ENCODE results near the gene SPSB4. TPM values are rescaled to one million over a fixed set of nuclear protein-coding genes. Genes with fewer than 3 reads are reported as not detected.
A peak's percentile ranks its signal among the peaks of the same experiment; 100 is the strongest.

SPSB4 gene
- total RNA-seq, 2 donors from 2014 or later, result 7.5 to 8.2 TPM

- peaks cover 63% of the 10 kb centered on the region for H3K4me1 Mint-ChIP-seq
- no peak for TF ChIP-seq CTCF (conservative IDR thresholded peaks at IDR 0.05)
- H3K4me3 Mint-ChIP-seq, result peak overlapping the region; percentile 16
- Histone ChIP-seq H3K36me3 (ENCODE audit: control insufficient read depth, insufficient read depth, low read length) (no peaks in the 10 kb centered on the region), H3K27me3 (ENCODE audit: control insufficient read depth, insufficient read depth, low read length, poor library complexity, severe bottlenecking) (no peaks in the 10 kb centered on the region), H3K4me1 (ENCODE audit: control insufficient read depth, insufficient read depth, low read length) (peaks cover 26% of the 10 kb centered on the region), H3K27ac (ENCODE audit: low read depth, low read length) (peak overlapping the region; percentile 83), H3K4me3 (ENCODE audit: low read length) (no peak overlapping the region), H3K9ac (ENCODE audit: extremely low read depth, low read length, poor library complexity, severe bottlenecking) (no peak overlapping the region), H3K9me3 (ENCODE audit: control insufficient read depth, low read length) (no peaks in the 10 kb centered on the region)
- peak; percentile 78 for DNase-seq
- 54 to 59% methylated on average over 22 to 23 of the region's 23 CpGs for WGBS, 2 experiments (ENCODE audit: insufficient coverage in 1 of 2, insufficient read length in 1 of 2)
- peaks cover 7% of the 10 kb centered on the region for H3K27me3 Mint-ChIP-seq (ENCODE audit: insufficient read depth)
- no peaks in the 10 kb centered on the region for H3K36me3 Mint-ChIP-seq (ENCODE audit: low read depth)
- H3K9me3 Mint-ChIP-seq, result no peaks in the 10 kb centered on the region
- H3K27ac Mint-ChIP-seq, result peak overlapping the region; percentile 19
Measured at GRCh38 chr3:141076797-141077571, 25.8 kb downstream of the SPSB4 start.

- no peak overlapping the region for H3K9ac ChIP-seq (ENCODE audit: extremely low read depth, low read length, poor library complexity, severe bottlenecking)
- H3K27ac ChIP-seq (ENCODE audit: low read depth, low read length), result peak overlapping the region; percentile 83
- Mint-ChIP-seq H3K27me3 (ENCODE audit: insufficient read depth) (peaks cover 2% of the 10 kb centered on the region), H3K4me3 (no peak overlapping the region), H3K27ac (peak overlapping the region; percentile 19), H3K4me1 (peaks cover 61% of the 10 kb centered on the region), H3K9me3 (no peaks in the 10 kb centered on the region), H3K36me3 (ENCODE audit: low read depth) (no peaks in the 10 kb centered on the region)
- WGBS, 2 experiments (ENCODE audit: insufficient coverage in 1 of 2, insufficient read length in 1 of 2), result 88 to 94% methylated on average over 6 of the region's 6 CpGs
- H3K4me3 ChIP-seq (ENCODE audit: low read length), result no peak overlapping the region
- no peaks in the 10 kb centered on the region for H3K27me3 ChIP-seq (ENCODE audit: control insufficient read depth, insufficient read depth, low read length, poor library complexity, severe bottlenecking)
- no peaks in the 10 kb centered on the region for H3K9me3 ChIP-seq (ENCODE audit: control insufficient read depth, low read length)
- no peak for TF ChIP-seq CTCF (conservative IDR thresholded peaks at IDR 0.05)
- H3K36me3 ChIP-seq (ENCODE audit: control insufficient read depth, insufficient read depth, low read length), result no peaks in the 10 kb centered on the region
- DNase-seq, result no peak
- peaks cover 30% of the 10 kb centered on the region for H3K4me1 ChIP-seq (ENCODE audit: control insufficient read depth, insufficient read depth, low read length)
Measured at GRCh38 chr3:141077631-141078030, 26.5 kb downstream of the SPSB4 start.

- Histone ChIP-seq H3K27ac (ENCODE audit: low read depth, low read length) (no peak overlapping the region), H3K27me3 (ENCODE audit: control insufficient read depth, insufficient read depth, low read length, poor library complexity, severe bottlenecking) (no peaks in the 10 kb centered on the region), H3K36me3 (ENCODE audit: control insufficient read depth, insufficient read depth, low read length) (no peaks in the 10 kb centered on the region), H3K4me1 (ENCODE audit: control insufficient read depth, insufficient read depth, low read length) (peaks cover 35% of the 10 kb centered on the region), H3K9me3 (ENCODE audit: control insufficient read depth, low read length) (no peaks in the 10 kb centered on the region), H3K9ac (ENCODE audit: extremely low read depth, low read length, poor library complexity, severe bottlenecking) (no peak overlapping the region), H3K4me3 (ENCODE audit: low read length) (no peak overlapping the region)
- peak; percentile 43 for DNase-seq
- Mint-ChIP-seq H3K9me3 (no peaks in the 10 kb centered on the region), H3K27ac (no peak overlapping the region), H3K4me3 (no peak overlapping the region), H3K36me3 (ENCODE audit: low read depth) (no peaks in the 10 kb centered on the region), H3K4me1 (peaks cover 60% of the 10 kb centered on the region), H3K27me3 (ENCODE audit: insufficient read depth) (no peaks in the 10 kb centered on the region)
- TF ChIP-seq CTCF (conservative IDR thresholded peaks at IDR 0.05), result no peak
- 84 to 94% methylated on average over 2 to 3 of the region's 3 CpGs for WGBS, 2 experiments (ENCODE audit: insufficient coverage in 1 of 2, insufficient read length in 1 of 2)
Measured at GRCh38 chr3:141078200-141078599, 27.1 kb downstream of the SPSB4 start.
